Measurements from ENCODE around the gene MICU2. TPM values are rescaled to one million over a fixed set of nuclear protein-coding genes. Genes with fewer than 3 reads are reported as not detected.

Gene MICU2
- total and polyA plus RNA-seq, 2 donors (not counting 3 experiments of a cell fraction or from before 2014, with no cell fraction given) = 24.0 to 36.7 TPM

GRCh38 chr13:21637296-21637695 is 33.3 kb upstream of the MICU2 start:
- Histone ChIP-seq H4K20me1 (replicated peaks; ENCODE audit: control insufficient read depth, extremely low read depth, insufficient read depth, low read length) (no peaks in the 10 kb centered on the region), H3K79me2 (ENCODE audit: control insufficient read depth, insufficient read depth, low read length) (no peaks in the 10 kb centered on the region), H3K9me3 (replicated peaks; ENCODE audit: control insufficient read depth, insufficient read depth, low read length) (no peaks in the 10 kb centered on the region), H3K9ac (replicated peaks; ENCODE audit: extremely low read depth, insufficient read depth, low read length) (no peak overlapping the region), H3K4me1 (ENCODE audit: control insufficient read depth, extremely low read depth, insufficient read depth, low read length) (no peaks in the 10 kb centered on the region), H3K27ac (ENCODE audit: insufficient read depth, low read depth, low read length) (no peak overlapping the region), H3K27me3 (ENCODE audit: control insufficient read depth in 2 of 2, insufficient read depth in 2 of 2, low read length in 2 of 2) (no peaks in the 10 kb centered on the region), H3K9me1 (replicated peaks; ENCODE audit: control insufficient read depth, extremely low read depth, insufficient read depth, low read length) (no peaks in the 10 kb centered on the region), H3K36me3 (ENCODE audit: control insufficient read depth in 2 of 2, extremely low read depth in 1 of 2, insufficient read depth in 2 of 2, low read length in 2 of 2) (no peaks in the 10 kb centered on the region), H2AFZ (ENCODE audit: low read depth, low read length) (no peak overlapping the region), H3K4me2 (ENCODE audit: insufficient read depth, low read length) (no peak overlapping the region), H3K4me3 (replicated peaks in 1 of 3; ENCODE audit: insufficient read depth in 1 of 3, low read depth in 1 of 3, low read length in 3 of 3) (no peak overlapping the region)
- DNase-seq (ENCODE audit: low read depth, low spot score) = no peak
- BruUV-seq (replicated peaks) = no TSS peak
- intact Hi-C loops (cut with micrococcal nuclease) = no loop called here
- ChIA-PET CTCF (interaction anchor here (0.6 to 4.0 kb wide), 22 partner anchors 12 to 1709 kb away, joined by 3 to 48 read pairs (median 9); partner anchors contain the start of genes FGF9 and MICU2), POLR2A (no interaction called here)
- dilution Hi-C loops (cut with MboI; ENCODE audit: extremely low pct_ligation_motif_present, low sequenced_read_pairs) = no loop called here
- TF ChIP-seq JUN (IDR thresholded peaks at IDR 0.05; ENCODE audit: borderline replicate concordance, insufficient read depth, insufficient read length, low read depth) = no peak
- no peak for TF ChIP-seq EZH2 (IDR thresholded peaks at IDR 0.05; ENCODE audit: borderline replicate concordance, low read depth, low read length, severe bottlenecking)
- no peak for TF ChIP-seq POLR2AphosphoS5 (IDR thresholded peaks at IDR 0.05; ENCODE audit: insufficient read depth, low read depth, low read length)
- no peak for FAIRE-seq

- no peak overlapping the region for H3K4me2 ChIP-seq (ENCODE audit: insufficient read depth, low read length)
- H3K4me1 ChIP-seq (ENCODE audit: control insufficient read depth, extremely low read depth, insufficient read depth, low read length) = no peaks in the 10 kb centered on the region
- no peak overlapping the region for H3K27ac ChIP-seq (ENCODE audit: insufficient read depth, low read depth, low read length)
- H3K9me1 ChIP-seq (replicated peaks; ENCODE audit: control insufficient read depth, extremely low read depth, insufficient read depth, low read length) = no peaks in the 10 kb centered on the region
- DNase-seq (ENCODE audit: low read depth, low spot score) (no peak), FAIRE-seq (no peak)
- CTCF ChIA-PET = interaction anchor here (0.5 to 4.0 kb wide), 8 partner anchors 12 to 1684 kb away, joined by 3 to 48 read pairs (median 4); partner anchors contain the start of genes FGF9 and MICU2
- dilution Hi-C loops (cut with MboI; ENCODE audit: extremely low pct_ligation_motif_present, low sequenced_read_pairs) = no loop called here
- POLR2A ChIA-PET = no interaction called here
- H3K79me2 ChIP-seq (ENCODE audit: control insufficient read depth, insufficient read depth, low read length) = no peaks in the 10 kb centered on the region
- no peaks in the 10 kb centered on the region for H3K9me3 ChIP-seq (replicated peaks; ENCODE audit: control insufficient read depth, insufficient read depth, low read length)
- H3K36me3 ChIP-seq (ENCODE audit: control insufficient read depth in 2 of 2, extremely low read depth in 1 of 2, insufficient read depth in 2 of 2, low read length in 2 of 2) = no peaks in the 10 kb centered on the region
- H3K4me3 ChIP-seq (replicated peaks in 1 of 3; ENCODE audit: insufficient read depth in 1 of 3, low read depth in 1 of 3, low read length in 3 of 3) = no peak overlapping the region
- H2AFZ ChIP-seq (ENCODE audit: low read depth, low read length) = no peak overlapping the region
- no peak for TF ChIP-seq CTCF (IDR thresholded peaks at IDR 0.05; ENCODE audit: extremely low read depth in 1 of 2, insufficient read depth in 1 of 2, low read depth in 1 of 2, low read length in 2 of 2)
- TF ChIP-seq POLR2A (IDR thresholded peaks at IDR 0.05; ENCODE audit: low read depth, low read length) = no peak
- TF ChIP-seq GATA2 (IDR thresholded peaks at IDR 0.05; ENCODE audit: insufficient read depth, insufficient read length, low read depth, low read length) = no peak
- TF ChIP-seq EZH2 (IDR thresholded peaks at IDR 0.05; ENCODE audit: borderline replicate concordance, low read depth, low read length, severe bottlenecking) = no peak
- no peak for TF ChIP-seq MYC (IDR thresholded peaks at IDR 0.05; ENCODE audit: low read depth, low read length)
- TF ChIP-seq MAX (IDR thresholded peaks at IDR 0.05; ENCODE audit: insufficient read depth, insufficient read length) = no peak
- no peak for TF ChIP-seq FOS (IDR thresholded peaks at IDR 0.05; ENCODE audit: borderline replicate concordance, insufficient read depth, low read length)
- TF ChIP-seq JUN (IDR thresholded peaks at IDR 0.05; ENCODE audit: borderline replicate concordance, insufficient read depth, insufficient read length, low read depth) = no peak
- no peak for TF ChIP-seq POLR2AphosphoS5 (IDR thresholded peaks at IDR 0.05; ENCODE audit: insufficient read depth, low read depth, low read length)
- no peak overlapping the region for H3K9ac ChIP-seq (replicated peaks; ENCODE audit: extremely low read depth, insufficient read depth, low read length)
- intact Hi-C loops (cut with micrococcal nuclease) = no loop called here
- no TSS peak for BruUV-seq (replicated peaks)
- no peaks in the 10 kb centered on the region for H3K27me3 ChIP-seq (ENCODE audit: control insufficient read depth in 2 of 2, insufficient read depth in 2 of 2, low read length in 2 of 2)
- no peaks in the 10 kb centered on the region for H4K20me1 ChIP-seq (replicated peaks; ENCODE audit: control insufficient read depth, extremely low read depth, insufficient read depth, low read length)
Measured at GRCh38 chr13:21636656-21637055, 32.7 kb upstream of the MICU2 start.

All from endothelial cell of umbilical vein (primary cell).